Mesendoderm (in vitro differentiated cells): ENCODE measurements around the gene RBFA.

Experiments used
- DNase-seq: peaks from one replicate; pipeline ENCODE4 v3.0.0; 2013
- H2AK5ac ChIP-seq: 2 replicates; pipeline ENCODE4 v1.6.1; 2013; ENCODE audit warnings: low read length, inconsistent platforms
- H2BK120ac ChIP-seq: 2 replicates; pipeline ENCODE4 v1.6.1; 2013; ENCODE audit warnings: low read depth, mild to moderate bottlenecking, low read length, moderate library complexity, mixed read lengths
- H2BK15ac ChIP-seq: replicated peaks from 2 replicates; pipeline ENCODE4 v1.6.1; 2013; ENCODE audit warnings: low read depth, mild to moderate bottlenecking, moderate library complexity
- H2BK5ac ChIP-seq: 2 replicates; pipeline ENCODE4 v1.6.1; 2013; ENCODE audit warnings: low read length, inconsistent platforms
- H3K18ac ChIP-seq: 2 replicates; pipeline ENCODE4 v1.6.1; 2013; ENCODE audit warnings: mild to moderate bottlenecking, low read length, mixed read lengths
- H3K23ac ChIP-seq: one replicate; pipeline ENCODE4 v1.6.1; 2013; ENCODE audit warnings: low read length
- H3K27ac ChIP-seq: 2 replicates; pipeline ENCODE4 v1.5.1; 2013; ENCODE audit warnings: low read depth, mild to moderate bottlenecking, inconsistent platforms, low read length, moderate library complexity
- H3K27me3 ChIP-seq: 2 replicates; pipeline ENCODE4 v1.6.1; 2013; ENCODE audit warnings: low read length, control low read depth, mild to moderate bottlenecking, inconsistent platforms; ENCODE audit not compliant: insufficient read depth, poor library complexity
- H3K36me3 ChIP-seq: 2 replicates; pipeline ENCODE4 v1.6.1; 2013; ENCODE audit warnings: low read length, inconsistent platforms; ENCODE audit not compliant: control insufficient read depth, insufficient read depth
- H3K4ac ChIP-seq: one replicate; pipeline ENCODE4 v1.6.1; 2013; ENCODE audit warnings: low read depth, mild to moderate bottlenecking, low read length, moderate library complexity
- H3K4me1 ChIP-seq: 2 replicates; pipeline ENCODE4 v1.6.1; 2013; ENCODE audit warnings: low read depth, low read length, inconsistent platforms; ENCODE audit not compliant: control insufficient read depth
- H3K4me2 ChIP-seq: 2 replicates; pipeline ENCODE4 v1.6.1; 2013; ENCODE audit warnings: low read length
- H3K4me3 ChIP-seq: 2 replicates; pipeline ENCODE4 v1.5.1; 2013; ENCODE audit warnings: mild to moderate bottlenecking, low read length
- H3K56ac ChIP-seq: one replicate; pipeline ENCODE4 v1.6.1; 2013; ENCODE audit warnings: low read length
- H3K79me1 ChIP-seq: 2 replicates; pipeline ENCODE4 v1.6.1; 2013; ENCODE audit warnings: low read length, inconsistent platforms
- H3K79me2 ChIP-seq: 2 replicates; pipeline ENCODE4 v1.6.1; 2013; ENCODE audit warnings: mild to moderate bottlenecking, low read length; ENCODE audit not compliant: control insufficient read depth, insufficient read depth
- H3K9ac ChIP-seq: 2 replicates; pipeline ENCODE4 v1.6.1; 2013; ENCODE audit warnings: low read length, inconsistent platforms
- H4K5ac ChIP-seq: one replicate; pipeline ENCODE4 v1.6.1; 2013; ENCODE audit warnings: low read length
- H4K8ac ChIP-seq: one replicate; pipeline ENCODE4 v1.6.1; 2013; ENCODE audit warnings: low read depth, mild to moderate bottlenecking, control low read depth, low read length, moderate library complexity
- WGBS: extraction: QIAGEN DNeasy Blood & Tissue Kit; methylation state at CpG from one replicate; pipeline ENCODE4 v1.1.7; 2013; ENCODE audit warnings: low lambda C conversion rate, missing lambda C conversion rate; ENCODE audit not compliant: insufficient coverage; ENCODE audit errors: extremely low coverage; 5-methylcytosine and 5-hydroxymethylcytosine counted together

The RBFA gene

DNA sequence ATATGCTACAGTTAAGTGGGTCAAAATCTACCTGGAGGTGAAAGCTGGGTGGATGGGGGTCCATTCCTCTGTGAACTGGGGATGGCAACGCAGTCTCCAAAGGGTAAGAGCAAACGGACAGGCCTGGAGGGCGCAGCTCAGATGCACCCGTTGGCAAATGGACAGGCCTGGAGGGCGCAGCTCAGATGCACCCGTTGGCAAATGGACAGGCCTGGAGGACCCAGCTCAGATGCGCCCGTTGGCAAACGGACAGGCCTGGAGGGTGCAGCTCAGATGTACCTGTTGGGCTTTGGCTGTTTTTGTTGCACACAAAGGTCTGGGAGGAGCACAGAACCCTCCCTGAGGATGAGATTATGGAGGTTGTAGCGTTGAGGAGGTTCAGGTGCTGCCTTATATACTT, 33.7 kb downstream of the RBFA start:
- Histone ChIP-seq H4K5ac (no peak overlapping the region), H3K56ac (no peak overlapping the region), H3K79me1 (no peaks in the 10 kb centered on the region), H3K4me1 (no peaks in the 10 kb centered on the region), H3K36me3 (no peaks in the 10 kb centered on the region), H2BK15ac (no peak overlapping the region), H3K79me2 (no peaks in the 10 kb centered on the region), H3K27me3 (no peaks in the 10 kb centered on the region), H3K27ac (no peak overlapping the region), H2AK5ac (no peak overlapping the region), H3K4ac (no peak overlapping the region), H3K4me3 (no peak overlapping the region), H3K18ac (no peak overlapping the region), H3K23ac (no peak overlapping the region), H4K8ac (no peak overlapping the region), H3K9ac (no peak overlapping the region), H2BK5ac (no peak overlapping the region), H3K4me2 (no peak overlapping the region), H2BK120ac (no peak overlapping the region)
- DNase-seq: no peak
- WGBS: no CpG with 5 or more reads among the region's 10 CpGs

DNA sequence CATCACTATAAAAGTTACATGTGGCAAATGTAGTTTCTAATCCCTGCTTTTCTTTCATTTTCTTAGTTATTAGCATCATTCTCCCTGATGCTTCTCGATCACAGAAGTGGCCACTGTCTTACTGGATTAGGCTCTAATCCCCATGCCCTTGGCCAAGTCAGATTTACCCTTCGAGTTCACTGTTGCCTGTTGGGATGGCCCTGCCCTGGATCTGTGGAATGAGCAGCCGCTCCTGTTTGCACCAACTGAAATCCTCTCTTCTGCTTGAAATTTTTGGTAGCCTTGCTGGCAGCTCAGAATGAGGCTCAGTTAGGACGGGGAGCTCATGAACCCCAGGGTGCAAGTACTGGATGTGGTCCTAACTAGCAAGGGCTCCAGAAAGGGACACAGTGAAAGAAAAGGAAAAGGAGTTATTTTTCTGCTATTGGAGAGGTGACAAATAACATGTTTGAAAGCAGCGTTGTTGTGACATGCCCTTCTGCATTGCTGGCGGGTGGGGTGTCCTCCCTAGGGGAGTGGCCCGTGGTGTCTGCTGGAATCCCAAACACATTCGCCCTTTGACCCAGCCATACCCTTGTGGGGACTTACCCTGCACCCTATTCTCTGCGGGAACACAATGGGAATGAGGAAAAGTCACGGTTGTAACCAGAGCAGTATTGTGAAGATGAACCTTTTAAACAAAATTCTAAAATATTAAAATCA, 34.5 kb downstream of the RBFA start:
- no peak overlapping the region for H3K18ac ChIP-seq
- H2BK15ac ChIP-seq: no peak overlapping the region
- no CpG with 5 or more reads among the region's 10 CpGs for WGBS
- H3K27me3 ChIP-seq: no peaks in the 10 kb centered on the region
- no peak overlapping the region for H3K4ac ChIP-seq
- no peaks in the 10 kb centered on the region for H3K4me1 ChIP-seq
- H2AK5ac ChIP-seq: no peak overlapping the region
- no peak overlapping the region for H3K4me3 ChIP-seq
- H3K27ac ChIP-seq: no peak overlapping the region
- no peak for DNase-seq
- H3K23ac ChIP-seq: no peak overlapping the region
- no peaks in the 10 kb centered on the region for H3K79me1 ChIP-seq
- H3K36me3 ChIP-seq: no peaks in the 10 kb centered on the region
- no peak overlapping the region for H2BK5ac ChIP-seq
- no peak overlapping the region for H3K9ac ChIP-seq
- H4K5ac ChIP-seq: no peak overlapping the region
- H4K8ac ChIP-seq: no peak overlapping the region
- H2BK120ac ChIP-seq: no peak overlapping the region
- H3K4me2 ChIP-seq: no peak overlapping the region
- no peaks in the 10 kb centered on the region for H3K79me2 ChIP-seq
- H3K56ac ChIP-seq: no peak overlapping the region

DNA sequence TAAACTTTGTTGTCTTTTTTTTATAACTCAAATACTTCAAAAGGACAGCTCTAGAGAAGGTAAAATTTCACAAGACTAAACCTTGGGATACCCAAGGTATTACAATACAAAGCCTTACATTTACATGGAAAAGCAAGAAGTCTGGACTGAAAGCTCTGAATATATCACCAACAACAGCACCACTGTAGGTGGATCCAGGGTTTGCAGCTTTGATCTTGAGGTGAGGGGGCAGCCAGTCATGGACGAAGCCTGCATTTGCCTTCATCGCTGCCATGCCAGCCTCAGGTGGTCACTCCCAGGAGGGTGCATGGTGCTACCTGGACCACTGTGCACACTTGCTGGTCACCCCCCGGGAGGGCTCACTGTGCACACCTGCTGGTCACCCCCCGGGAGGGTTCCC, 36.6 kb downstream of the RBFA start:
- Histone ChIP-seq H2BK15ac (no peak overlapping the region), H3K4ac (no peak overlapping the region), H4K5ac (no peak overlapping the region), H2BK120ac (no peak overlapping the region), H3K79me2 (no peaks in the 10 kb centered on the region), H3K4me2 (no peak overlapping the region), H3K27me3 (no peaks in the 10 kb centered on the region), H3K23ac (no peak overlapping the region), H3K36me3 (no peaks in the 10 kb centered on the region), H2BK5ac (no peak overlapping the region), H3K9ac (no peak overlapping the region), H3K18ac (no peak overlapping the region), H3K27ac (no peak overlapping the region), H3K4me1 (no peaks in the 10 kb centered on the region), H4K8ac (no peak overlapping the region), H2AK5ac (no peak overlapping the region), H3K79me1 (no peaks in the 10 kb centered on the region), H3K4me3 (no peak overlapping the region), H3K56ac (no peak overlapping the region)
- no CpG with 5 or more reads among the region's 4 CpGs for WGBS
- peak; percentile 15 for DNase-seq

DNA sequence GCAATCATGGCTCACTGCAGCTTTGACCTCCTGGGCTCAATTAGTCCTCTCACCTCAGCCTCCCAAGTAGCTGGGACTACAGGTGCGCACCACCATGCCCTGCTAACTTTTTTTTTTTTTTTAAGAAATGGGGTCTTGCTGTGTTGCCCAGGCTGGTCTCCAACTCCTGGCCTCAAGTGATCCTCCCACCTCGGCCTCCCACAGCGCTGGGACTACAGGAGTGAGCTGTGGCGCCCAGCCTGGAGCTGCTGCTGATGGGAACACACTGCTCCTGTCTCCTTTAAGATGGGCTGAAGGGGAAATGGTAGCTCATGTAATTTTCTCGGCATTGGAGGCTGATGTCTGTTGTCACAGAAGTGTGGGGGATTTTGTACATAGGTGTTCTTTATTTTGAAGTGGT, 39.9 kb downstream of the RBFA start:
- WGBS: no CpG with 5 or more reads among the region's 5 CpGs
- Histone ChIP-seq H3K9ac (no peak overlapping the region), H2BK15ac (no peak overlapping the region), H2BK5ac (no peak overlapping the region), H3K4me1 (no peaks in the 10 kb centered on the region), H3K4ac (no peak overlapping the region), H3K27me3 (no peaks in the 10 kb centered on the region), H2BK120ac (no peak overlapping the region), H3K4me3 (no peak overlapping the region), H3K79me1 (no peaks in the 10 kb centered on the region), H3K23ac (no peak overlapping the region), H3K56ac (no peak overlapping the region), H2AK5ac (no peak overlapping the region), H3K4me2 (no peak overlapping the region), H3K36me3 (no peaks in the 10 kb centered on the region), H4K5ac (no peak overlapping the region), H3K18ac (no peak overlapping the region), H3K79me2 (no peaks in the 10 kb centered on the region), H3K27ac (no peak overlapping the region), H4K8ac (no peak overlapping the region)
- no peak for DNase-seq

DNA sequence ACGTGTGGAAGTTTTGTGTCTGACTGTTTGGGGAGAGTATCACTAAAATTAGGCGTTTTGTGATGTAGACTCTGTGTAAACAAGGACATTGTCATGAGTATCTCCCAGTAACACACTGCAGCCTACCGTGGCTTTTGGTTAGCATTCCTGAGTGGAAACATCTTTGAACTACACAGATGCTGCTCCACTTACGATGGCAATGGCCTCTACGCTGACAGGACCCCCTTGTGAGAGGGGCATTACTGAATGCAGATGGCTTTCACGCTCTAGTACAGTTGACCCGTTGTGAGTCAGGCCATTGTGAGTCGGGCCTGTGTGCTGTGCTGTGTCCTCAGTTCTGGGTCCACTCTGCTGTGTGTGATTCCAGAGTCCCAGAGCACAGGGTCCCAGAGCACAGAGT, 40.5 kb downstream of the RBFA start:
- H3K27ac ChIP-seq: no peak overlapping the region
- H3K23ac ChIP-seq: no peak overlapping the region
- H3K79me2 ChIP-seq: no peaks in the 10 kb centered on the region
- no peak overlapping the region for H3K4ac ChIP-seq
- H3K9ac ChIP-seq: no peak overlapping the region
- no peak overlapping the region for H2BK15ac ChIP-seq
- no peak overlapping the region for H3K4me2 ChIP-seq
- H3K36me3 ChIP-seq: no peaks in the 10 kb centered on the region
- H3K56ac ChIP-seq: no peak overlapping the region
- H2BK5ac ChIP-seq: no peak overlapping the region
- no peak overlapping the region for H4K8ac ChIP-seq
- H3K79me1 ChIP-seq: no peaks in the 10 kb centered on the region
- H3K18ac ChIP-seq: no peak overlapping the region
- no peaks in the 10 kb centered on the region for H3K4me1 ChIP-seq
- H3K4me3 ChIP-seq: no peak overlapping the region
- WGBS: no CpG with 5 or more reads among the region's 8 CpGs
- no peaks in the 10 kb centered on the region for H3K27me3 ChIP-seq
- no peak overlapping the region for H2BK120ac ChIP-seq
- H2AK5ac ChIP-seq: no peak overlapping the region
- H4K5ac ChIP-seq: no peak overlapping the region
- DNase-seq: no peak

DNA sequence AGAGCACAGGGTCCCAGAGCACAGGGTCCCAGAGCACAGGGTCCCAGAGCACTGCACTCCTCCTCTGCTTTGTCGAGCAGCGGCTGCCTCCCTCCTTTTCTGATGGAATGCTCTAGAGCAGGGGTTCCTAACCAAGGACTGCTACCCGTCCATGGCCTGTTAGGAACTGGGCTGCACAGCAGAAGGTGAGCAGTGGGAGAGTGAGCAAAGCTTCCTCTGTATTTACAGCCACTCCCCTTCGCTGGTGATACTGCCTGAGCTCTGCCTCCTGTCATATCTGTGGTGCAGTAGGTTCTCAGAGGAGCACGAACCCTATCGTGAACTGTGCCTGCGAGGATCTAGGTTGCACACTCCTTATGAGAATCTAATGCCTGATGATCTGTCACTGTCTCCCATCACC, 41.7 kb downstream of the RBFA start:
- no peak for DNase-seq
- no CpG with 5 or more reads among the region's 7 CpGs for WGBS

More for the DNA sequence above, 41.7 kb downstream of the RBFA start:
- Histone ChIP-seq H3K79me2 (no peaks in the 10 kb centered on the region), H3K27ac (no peak overlapping the region), H2BK120ac (no peak overlapping the region), H2BK15ac (no peak overlapping the region), H3K4me2 (no peak overlapping the region), H4K5ac (no peak overlapping the region), H3K79me1 (no peaks in the 10 kb centered on the region), H3K9ac (no peak overlapping the region), H3K18ac (no peak overlapping the region), H3K4me1 (no peaks in the 10 kb centered on the region), H3K56ac (no peak overlapping the region), H3K4ac (no peak overlapping the region), H4K8ac (no peak overlapping the region), H2AK5ac (no peak overlapping the region), H3K27me3 (no peaks in the 10 kb centered on the region), H3K4me3 (no peak overlapping the region), H3K23ac (no peak overlapping the region), H3K36me3 (no peaks in the 10 kb centered on the region), H2BK5ac (no peak overlapping the region)
